HepG2 (cell line): ENCODE data around the gene KDM8. TPM values are rescaled to one million over a fixed set of nuclear protein-coding genes. Genes with fewer than 3 reads are reported as not detected.

Experiments
- ATAC-seq: fragments of 200-7000 bp; cut with Tn5 transposase; 3 replicates; pipeline ENCODE4 v1.9.1; 2020; ENCODE audit warnings: mild to moderate bottlenecking, moderate library complexity
- BruUV-seq: library from RNA; stranded (reverse); fragments of 400-500 nt; replicated peaks from 2 replicates; lab custom pipeline; 2021; lab: Mats Ljungman, UMichigan
- CTCF ChIA-PET: fragments of 300-600 bp; formaldehyde crosslinking; extraction: SDS; loops from one replicate; lab custom pipeline; 2021; ENCODE audit warnings: low total read pairs, inconsistent platforms, low intra/inter-chr PET ratio; lab: Yijun Ruan, JAX
- POLR2A ChIA-PET: fragments of 350-600 bp; sonication (Branson Sonifier 250); formaldehyde crosslinking; loops from one replicate; lab custom pipeline; 2020; ENCODE audit warnings: antibody characterized with exemption, inconsistent platforms; lab: Yijun Ruan, JAX
- DNase-seq: peaks from one replicate; pipeline ENCODE4 v3.0.0-alpha.2; 2015; ENCODE audit warnings: low spot score
- FAIRE-seq: peaks from 3 replicates; lab custom pipeline; 2011; peaks lifted over from hg19 to GRCh38; lab: Jason Lieb, UNC
- H2AFZ ChIP-seq: one replicate; pipeline ENCODE4 v1.6.1; 2011; ENCODE audit warnings: low read length, inconsistent platforms
- H3K27ac ChIP-seq: fragments of 300-600 bp; 3 replicates; pipeline ENCODE4 v1.8.0; 2011; ENCODE audit warnings: mixed run types, mild to moderate bottlenecking, mixed read lengths, low read length, inconsistent platforms; ENCODE audit not compliant: insufficient read depth; ENCODE audit errors: extremely low read length
- H3K27me3 ChIP-seq, 2 experiments: fragments of 200-600 bp in 1 of 2; 2 replicates in 1 of 2; 3 replicates in 1 of 2; pipeline versions ENCODE4 v1.6.0 to v1.8.0; 2011; ENCODE audit warnings: low read length in 2 of 2, mild to moderate bottlenecking in 2 of 2, moderate library complexity in 2 of 2, inconsistent platforms in 1 of 2; ENCODE audit not compliant: insufficient read depth in 2 of 2, control insufficient read depth in 1 of 2
- H3K36me3 ChIP-seq, 2 experiments: fragments of 200-600 bp in 1 of 2; replicated peaks in 1 of 2; 2 replicates in 1 of 2; 3 replicates in 1 of 2; pipeline versions ENCODE4 v1.5.1 to v1.8.0; 2011; ENCODE audit warnings: low read length in 2 of 2, inconsistent platforms in 1 of 2; ENCODE audit not compliant: insufficient read depth in 2 of 2, control insufficient read depth in 1 of 2
- H3K4me1 ChIP-seq: 2 replicates; pipeline ENCODE4 v1.5.1; 2012; ENCODE audit warnings: low read length, inconsistent platforms; ENCODE audit not compliant: insufficient read depth
- H3K4me2 ChIP-seq: 2 replicates; pipeline ENCODE4 v1.6.0; 2011; ENCODE audit warnings: low read depth, low read length, inconsistent platforms
- H3K4me3 ChIP-seq, 3 experiments: fragments of 200-600 bp in 1 of 3; sonication (generic), shearing (Covaris generic) in 1 of 3; replicated peaks in 1 of 3; 2 replicates each; pipeline ENCODE4 v1.5.1; 2011 to 2016; ENCODE audit warnings: low read length in 3 of 3, inconsistent platforms in 2 of 3, low read depth in 2 of 3, mild to moderate bottlenecking in 2 of 3, control low read depth in 1 of 3, mixed read lengths in 1 of 3; ENCODE audit not compliant: insufficient read depth in 1 of 3
- H3K79me2 ChIP-seq: one replicate; pipeline ENCODE4 v1.6.1; 2011; ENCODE audit warnings: low read length, inconsistent platforms; ENCODE audit not compliant: insufficient read depth
- H3K9ac ChIP-seq: 2 replicates; pipeline ENCODE4 v1.6.0; 2011; ENCODE audit warnings: mild to moderate bottlenecking, low read depth, low read length, inconsistent platforms; ENCODE audit not compliant: insufficient read depth
- H3K9me3 ChIP-seq: 2 replicates; pipeline ENCODE4 v1.5.1; 2012; ENCODE audit warnings: mild to moderate bottlenecking, low read length
- H4K20me1 ChIP-seq: 2 replicates; pipeline ENCODE4 v1.6.0; 2011; ENCODE audit warnings: inconsistent platforms, mild to moderate bottlenecking, low read length, moderate library complexity; ENCODE audit not compliant: insufficient read depth
- MEIS1 ChIP-seq: sonication (generic); formaldehyde crosslinking; IDR thresholded peaks from 2 replicates; pipeline ENCODE4 v1.9.0; 2021; ENCODE audit warnings: mild to moderate bottlenecking, missing genetic modification reagents, moderate library complexity, borderline replicate concordance
- WGBS: methylation state at CpG from one replicate; pipeline ENCODE4 v1.1.6; 2017; ENCODE audit warnings: low lambda C conversion rate; 5-methylcytosine and 5-hydroxymethylcytosine counted together
- in situ Hi-C: cut with HindIII; loops from 2 replicates; pipeline ENCODE4 v1.10.0; 2017; ENCODE audit warnings: low pct_unique_long_range_greater_than_20kb; ENCODE audit not compliant: extremely low pct_ligation_motif_present
- intact Hi-C: fragments of 100-400 bp; cut with micrococcal nuclease; formaldehyde crosslinking; loops from one replicate; pipeline ENCODE4 v1.10.0; 2022; ENCODE audit not compliant: unreplicated experiment
- polyA plus RNA-seq, 8 experiments: library from polyadenylated mRNA; depleted of rRNA in 3 of 8; stranded (reverse) in 7 of 8; unstranded in 1 of 8; fragments of >200 nt; fragmentation: Illumina TruSeq in 4 of 8; extraction: Trizol in 4 of 8; gene quantifications; 2 replicates each; pipeline versions ENCODE4 v1.2.1 to v1.2.3, GENCODE V29; 2011 to 2016; ENCODE audit warnings: low read depth in 4 of 8, missing spikeins in 1 of 8, mixed read lengths in 1 of 8; ENCODE audit not compliant: insufficient read depth in 1 of 8
- total RNA-seq, 5 experiments: library from RNA; depleted of rRNA; stranded (reverse); fragments of >200 nt; fragmentation: Illumina TruSeq; extraction: Trizol; gene quantifications; 2 replicates each; pipeline ENCODE4 v1.2.3, GENCODE V29; 2016; ENCODE audit warnings: low read depth in 1 of 5
- TF ChIP-seq, protein P1 (sequence below), 2 experiments: IDR thresholded peaks; 2 replicates each; pipeline ENCODE4 v1.6.1; 2011 to 2012; ENCODE audit warnings: low read length in 2 of 2, borderline replicate concordance in 1 of 2, low read depth in 1 of 2, mild to moderate bottlenecking in 1 of 2, moderate library complexity in 1 of 2
- TF ChIP-seq, protein P2 (sequence below): sonication (generic); formaldehyde crosslinking; IDR thresholded peaks from 2 replicates; pipeline ENCODE4 v1.4.0; 2020; ENCODE audit warnings: missing genetic modification reagents

Gene KDM8
- total and polyA plus RNA-seq, 2 of the 13 experiments (the other 11 are each of a cell fraction or from before 2014, with no cell fraction given): 3.3 to 8.6 TPM

DNA sequence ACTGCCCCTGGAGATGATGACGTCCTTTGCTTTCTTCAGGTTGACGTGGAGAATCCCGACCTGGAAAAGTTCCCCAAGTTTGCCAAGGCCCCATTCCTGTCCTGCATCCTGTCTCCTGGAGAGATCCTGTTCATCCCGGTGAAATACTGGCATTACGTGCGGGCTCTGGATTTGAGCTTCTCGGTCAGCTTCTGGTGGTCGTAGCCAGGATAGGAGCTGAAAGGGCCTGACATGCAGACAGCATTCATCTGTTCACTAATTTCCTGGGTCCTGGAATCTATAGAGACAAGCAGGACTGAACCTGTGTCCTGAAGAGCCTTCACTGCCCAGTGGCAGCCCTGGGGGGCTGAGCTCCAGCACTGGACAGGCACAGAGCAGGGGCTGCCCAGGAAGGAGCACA lies 17.2 kb downstream of the KDM8 start:
- TF ChIP-seq, protein P1, sequence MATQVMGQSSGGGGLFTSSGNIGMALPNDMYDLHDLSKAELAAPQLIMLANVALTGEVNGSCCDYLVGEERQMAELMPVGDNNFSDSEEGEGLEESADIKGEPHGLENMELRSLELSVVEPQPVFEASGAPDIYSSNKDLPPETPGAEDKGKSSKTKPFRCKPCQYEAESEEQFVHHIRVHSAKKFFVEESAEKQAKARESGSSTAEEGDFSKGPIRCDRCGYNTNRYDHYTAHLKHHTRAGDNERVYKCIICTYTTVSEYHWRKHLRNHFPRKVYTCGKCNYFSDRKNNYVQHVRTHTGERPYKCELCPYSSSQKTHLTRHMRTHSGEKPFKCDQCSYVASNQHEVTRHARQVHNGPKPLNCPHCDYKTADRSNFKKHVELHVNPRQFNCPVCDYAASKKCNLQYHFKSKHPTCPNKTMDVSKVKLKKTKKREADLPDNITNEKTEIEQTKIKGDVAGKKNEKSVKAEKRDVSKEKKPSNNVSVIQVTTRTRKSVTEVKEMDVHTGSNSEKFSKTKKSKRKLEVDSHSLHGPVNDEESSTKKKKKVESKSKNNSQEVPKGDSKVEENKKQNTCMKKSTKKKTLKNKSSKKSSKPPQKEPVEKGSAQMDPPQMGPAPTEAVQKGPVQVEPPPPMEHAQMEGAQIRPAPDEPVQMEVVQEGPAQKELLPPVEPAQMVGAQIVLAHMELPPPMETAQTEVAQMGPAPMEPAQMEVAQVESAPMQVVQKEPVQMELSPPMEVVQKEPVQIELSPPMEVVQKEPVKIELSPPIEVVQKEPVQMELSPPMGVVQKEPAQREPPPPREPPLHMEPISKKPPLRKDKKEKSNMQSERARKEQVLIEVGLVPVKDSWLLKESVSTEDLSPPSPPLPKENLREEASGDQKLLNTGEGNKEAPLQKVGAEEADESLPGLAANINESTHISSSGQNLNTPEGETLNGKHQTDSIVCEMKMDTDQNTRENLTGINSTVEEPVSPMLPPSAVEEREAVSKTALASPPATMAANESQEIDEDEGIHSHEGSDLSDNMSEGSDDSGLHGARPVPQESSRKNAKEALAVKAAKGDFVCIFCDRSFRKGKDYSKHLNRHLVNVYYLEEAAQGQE (IDR thresholded peaks at IDR 0.05; ENCODE audit: borderline replicate concordance in 1 of 2, low read depth in 1 of 2, low read length in 2 of 2): no peak
- no peak for TF ChIP-seq MEIS1
- TF ChIP-seq, protein P2, sequence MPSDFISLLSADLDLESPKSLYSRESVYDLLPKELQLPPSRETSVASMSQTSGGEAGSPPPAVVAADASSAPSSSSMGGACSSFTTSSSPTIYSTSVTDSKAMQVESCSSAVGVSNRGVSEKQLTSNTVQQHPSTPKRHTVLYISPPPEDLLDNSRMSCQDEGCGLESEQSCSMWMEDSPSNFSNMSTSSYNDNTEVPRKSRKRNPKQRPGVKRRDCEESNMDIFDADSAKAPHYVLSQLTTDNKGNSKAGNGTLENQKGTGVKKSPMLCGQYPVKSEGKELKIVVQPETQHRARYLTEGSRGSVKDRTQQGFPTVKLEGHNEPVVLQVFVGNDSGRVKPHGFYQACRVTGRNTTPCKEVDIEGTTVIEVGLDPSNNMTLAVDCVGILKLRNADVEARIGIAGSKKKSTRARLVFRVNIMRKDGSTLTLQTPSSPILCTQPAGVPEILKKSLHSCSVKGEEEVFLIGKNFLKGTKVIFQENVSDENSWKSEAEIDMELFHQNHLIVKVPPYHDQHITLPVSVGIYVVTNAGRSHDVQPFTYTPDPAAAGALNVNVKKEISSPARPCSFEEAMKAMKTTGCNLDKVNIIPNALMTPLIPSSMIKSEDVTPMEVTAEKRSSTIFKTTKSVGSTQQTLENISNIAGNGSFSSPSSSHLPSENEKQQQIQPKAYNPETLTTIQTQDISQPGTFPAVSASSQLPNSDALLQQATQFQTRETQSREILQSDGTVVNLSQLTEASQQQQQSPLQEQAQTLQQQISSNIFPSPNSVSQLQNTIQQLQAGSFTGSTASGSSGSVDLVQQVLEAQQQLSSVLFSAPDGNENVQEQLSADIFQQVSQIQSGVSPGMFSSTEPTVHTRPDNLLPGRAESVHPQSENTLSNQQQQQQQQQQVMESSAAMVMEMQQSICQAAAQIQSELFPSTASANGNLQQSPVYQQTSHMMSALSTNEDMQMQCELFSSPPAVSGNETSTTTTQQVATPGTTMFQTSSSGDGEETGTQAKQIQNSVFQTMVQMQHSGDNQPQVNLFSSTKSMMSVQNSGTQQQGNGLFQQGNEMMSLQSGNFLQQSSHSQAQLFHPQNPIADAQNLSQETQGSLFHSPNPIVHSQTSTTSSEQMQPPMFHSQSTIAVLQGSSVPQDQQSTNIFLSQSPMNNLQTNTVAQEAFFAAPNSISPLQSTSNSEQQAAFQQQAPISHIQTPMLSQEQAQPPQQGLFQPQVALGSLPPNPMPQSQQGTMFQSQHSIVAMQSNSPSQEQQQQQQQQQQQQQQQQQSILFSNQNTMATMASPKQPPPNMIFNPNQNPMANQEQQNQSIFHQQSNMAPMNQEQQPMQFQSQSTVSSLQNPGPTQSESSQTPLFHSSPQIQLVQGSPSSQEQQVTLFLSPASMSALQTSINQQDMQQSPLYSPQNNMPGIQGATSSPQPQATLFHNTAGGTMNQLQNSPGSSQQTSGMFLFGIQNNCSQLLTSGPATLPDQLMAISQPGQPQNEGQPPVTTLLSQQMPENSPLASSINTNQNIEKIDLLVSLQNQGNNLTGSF (CRISPR knock-in tag): no peak
- no TSS peak for BruUV-seq
- 94% methylated on average over 8 of the region's 8 CpGs for WGBS
- Histone ChIP-seq H3K79me2 (no peaks in the 10 kb centered on the region), H4K20me1 (no peaks in the 10 kb centered on the region), H3K4me3 (no peak overlapping the region), H3K27ac (no peak overlapping the region), H3K9me3 (no peaks in the 10 kb centered on the region), H3K36me3 (peaks cover 4 to 10% of the 10 kb centered on the region in 2 experiments; a peak in 3 of 5 replicates), H2AFZ (no peak overlapping the region), H3K4me2 (no peak overlapping the region), H3K9ac (no peak overlapping the region), H3K27me3 (no peaks in the 10 kb centered on the region), H3K4me1 (no peaks in the 10 kb centered on the region)
- intact Hi-C loops: no loop called here
- POLR2A ChIA-PET: interaction anchor here (2.8 kb wide), 1 partner anchor 17 kb away, joined by 12 read pairs; the partner anchor contains the start of gene KDM8
- CTCF ChIA-PET: no interaction called here
- FAIRE-seq (no peak), DNase-seq (no peak), ATAC-seq (no peak)
- in situ Hi-C loops: no loop called here
